WTC11 (cell line): ENCODE data around the gene TRIOBP.

Experiments used
- CREB1 ChIP-seq: sonication (generic); formaldehyde crosslinking; IDR thresholded peaks from 2 replicates; pipeline ENCODE4 v1.8.0; 2023; ENCODE audit warnings: mild to moderate bottlenecking, missing genetic modification reagents
- FOXJ3 ChIP-seq: sonication (generic); formaldehyde crosslinking; IDR thresholded peaks from 2 replicates; pipeline ENCODE4 v1.9.0; 2021; ENCODE audit warnings: missing genetic modification reagents, mild to moderate bottlenecking, borderline replicate concordance
- GABPB1 ChIP-seq: sonication (generic); formaldehyde crosslinking; IDR thresholded peaks from 2 replicates; pipeline ENCODE4 v1.8.1; 2023; ENCODE audit warnings: mild to moderate bottlenecking, missing genetic modification reagents
- HMGXB4 ChIP-seq: sonication (generic); formaldehyde crosslinking; IDR thresholded peaks from 2 replicates; pipeline ENCODE4 v1.8.1; 2023; ENCODE audit warnings: mild to moderate bottlenecking, moderate library complexity, missing genetic modification reagents
- JAZF1 ChIP-seq: fragments of 250-450 bp; sonication (Bioruptor Pico); IDR thresholded peaks from 2 replicates; pipeline ENCODE4 v1.9.0; 2021; ENCODE audit warnings: moderate library complexity, mild to moderate bottlenecking, inconsistent platforms
- NR1H2 ChIP-seq: sonication (generic); formaldehyde crosslinking; IDR thresholded peaks from 2 replicates; pipeline ENCODE4 v1.9.0; 2021; ENCODE audit warnings: mild to moderate bottlenecking, moderate library complexity, missing genetic modification reagents
- RELA ChIP-seq: sonication (generic); formaldehyde crosslinking; IDR thresholded peaks from 2 replicates; pipeline ENCODE4 v1.8.1; 2022; ENCODE audit warnings: missing genetic modification reagents, mild to moderate bottlenecking, borderline replicate concordance
- SOX15 ChIP-seq: fragments of 250-450 bp; sonication (Bioruptor Pico); IDR thresholded peaks from 2 replicates; pipeline ENCODE4 v1.9.0; 2021; ENCODE audit warnings: mild to moderate bottlenecking
- TCF7 ChIP-seq: sonication (generic); formaldehyde crosslinking; IDR thresholded peaks from 2 replicates; pipeline ENCODE4 v1.8.0; 2022; ENCODE audit warnings: mild to moderate bottlenecking, low read depth, missing genetic modification reagents, moderate library complexity
- TF ChIP-seq, protein P1 (sequence below): fragments of 200-600 bp; IDR thresholded peaks from 2 replicates; pipeline ENCODE4 v1.8.0; 2022; ENCODE audit warnings: antibody characterized with exemption
- TF ChIP-seq, protein P2 (sequence below): sonication (generic); formaldehyde crosslinking; IDR thresholded peaks from 2 replicates; pipeline ENCODE4 v1.8.0; 2022; ENCODE audit warnings: mild to moderate bottlenecking, missing genetic modification reagents

DNA sequence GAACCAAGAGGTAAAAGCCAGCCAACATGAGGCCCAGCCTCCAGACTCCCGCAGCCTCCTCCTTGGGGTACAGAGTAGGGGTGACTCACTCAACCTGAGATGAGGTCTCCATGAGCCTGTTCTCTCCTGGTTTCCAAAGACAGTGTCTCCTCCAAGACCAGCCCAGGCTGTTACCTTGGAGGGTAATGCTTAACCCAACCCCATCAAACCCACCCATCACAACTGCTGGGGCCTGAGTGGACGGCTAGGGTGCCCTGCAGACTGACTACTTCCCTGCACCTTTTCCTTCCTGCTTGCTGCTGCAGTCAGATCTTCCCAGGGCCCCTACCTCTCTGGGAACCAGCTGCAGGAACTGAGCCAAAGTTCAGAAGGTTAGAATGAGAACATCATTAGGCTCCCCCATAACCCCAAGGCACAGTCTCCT is 15.8 kb upstream of the TRIOBP start:
- TF ChIP-seq, protein P1, sequence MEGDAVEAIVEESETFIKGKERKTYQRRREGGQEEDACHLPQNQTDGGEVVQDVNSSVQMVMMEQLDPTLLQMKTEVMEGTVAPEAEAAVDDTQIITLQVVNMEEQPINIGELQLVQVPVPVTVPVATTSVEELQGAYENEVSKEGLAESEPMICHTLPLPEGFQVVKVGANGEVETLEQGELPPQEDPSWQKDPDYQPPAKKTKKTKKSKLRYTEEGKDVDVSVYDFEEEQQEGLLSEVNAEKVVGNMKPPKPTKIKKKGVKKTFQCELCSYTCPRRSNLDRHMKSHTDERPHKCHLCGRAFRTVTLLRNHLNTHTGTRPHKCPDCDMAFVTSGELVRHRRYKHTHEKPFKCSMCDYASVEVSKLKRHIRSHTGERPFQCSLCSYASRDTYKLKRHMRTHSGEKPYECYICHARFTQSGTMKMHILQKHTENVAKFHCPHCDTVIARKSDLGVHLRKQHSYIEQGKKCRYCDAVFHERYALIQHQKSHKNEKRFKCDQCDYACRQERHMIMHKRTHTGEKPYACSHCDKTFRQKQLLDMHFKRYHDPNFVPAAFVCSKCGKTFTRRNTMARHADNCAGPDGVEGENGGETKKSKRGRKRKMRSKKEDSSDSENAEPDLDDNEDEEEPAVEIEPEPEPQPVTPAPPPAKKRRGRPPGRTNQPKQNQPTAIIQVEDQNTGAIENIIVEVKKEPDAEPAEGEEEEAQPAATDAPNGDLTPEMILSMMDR, result no peak
- TF ChIP-seq HMGXB4 (CRISPR knock-in tag) (no peak), NR1H2 (no peak), GABPB1 (no peak), CREB1 (no peak), SOX15 (CRISPR knock-in tag) (no peak), FOXJ3 (CRISPR knock-in tag) (no peak), RELA (CRISPR knock-in tag) (no peak), JAZF1 (CRISPR knock-in tag) (no peak), TCF7 (CRISPR knock-in tag) (no peak)
- TF ChIP-seq, protein P2, sequence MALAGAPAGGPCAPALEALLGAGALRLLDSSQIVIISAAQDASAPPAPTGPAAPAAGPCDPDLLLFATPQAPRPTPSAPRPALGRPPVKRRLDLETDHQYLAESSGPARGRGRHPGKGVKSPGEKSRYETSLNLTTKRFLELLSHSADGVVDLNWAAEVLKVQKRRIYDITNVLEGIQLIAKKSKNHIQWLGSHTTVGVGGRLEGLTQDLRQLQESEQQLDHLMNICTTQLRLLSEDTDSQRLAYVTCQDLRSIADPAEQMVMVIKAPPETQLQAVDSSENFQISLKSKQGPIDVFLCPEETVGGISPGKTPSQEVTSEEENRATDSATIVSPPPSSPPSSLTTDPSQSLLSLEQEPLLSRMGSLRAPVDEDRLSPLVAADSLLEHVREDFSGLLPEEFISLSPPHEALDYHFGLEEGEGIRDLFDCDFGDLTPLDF (CRISPR knock-in tag), result no peak
